T-helper 9 cell (primary cell): ENCODE data around the gene CASS4.
"Not testable (repeated sequence)": the region's sequence is repeated elsewhere in the genome, so short reads cannot be mapped to it uniquely, and the experiment has no call there.

ENCODE experiments used
- DNase-seq: peaks from one replicate; pipeline ENCODE4 v3.0.0-alpha.2; 2020

Gene CASS4

DNA sequence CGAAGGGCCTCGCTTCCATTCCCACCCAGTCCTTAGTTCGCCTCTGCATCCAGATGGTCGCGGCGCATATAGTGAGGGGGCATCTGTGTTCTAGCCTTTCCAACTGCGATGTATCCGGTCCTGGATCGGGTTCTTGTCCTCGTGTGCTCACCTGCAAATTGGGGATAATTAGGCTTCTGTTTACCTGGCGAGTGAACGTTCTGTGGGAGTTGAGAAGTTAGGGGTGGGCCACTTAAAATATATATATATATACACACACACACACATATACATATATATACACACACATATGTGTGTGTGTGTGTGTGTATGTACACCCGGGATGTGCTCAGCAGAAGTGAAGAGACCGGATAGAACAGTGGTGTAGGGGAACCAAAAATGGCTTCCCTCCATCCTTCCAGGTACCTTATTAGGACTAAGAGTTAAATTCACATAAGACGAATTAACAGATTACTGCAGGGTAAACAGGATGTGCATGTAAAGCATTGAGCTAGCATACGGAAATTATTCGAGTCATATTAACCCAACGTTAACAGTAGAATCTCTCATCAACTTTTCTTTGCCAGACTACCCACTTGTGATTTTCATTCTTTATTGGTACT lies 19.1 kb upstream of the CASS4 start:
- DNase-seq: no peak

DNA sequence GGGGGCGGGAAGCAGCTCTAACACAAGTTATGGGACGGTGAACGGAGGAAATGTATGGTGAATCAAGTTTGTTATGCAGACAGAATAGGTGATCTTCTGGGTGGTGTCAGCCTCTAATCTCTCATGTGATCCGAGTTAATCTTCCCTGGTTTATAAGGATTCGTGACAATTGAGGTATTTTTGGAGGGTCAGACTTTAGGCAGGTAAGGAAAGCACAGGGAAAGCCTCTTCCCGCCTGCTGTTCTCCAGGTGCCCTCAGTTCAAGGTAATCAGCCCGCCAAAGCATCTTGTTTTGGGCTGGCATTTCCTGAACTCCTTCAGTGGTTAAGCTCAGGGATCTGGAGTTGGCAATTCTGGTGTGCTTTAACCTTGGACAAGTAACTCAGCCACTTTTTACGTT lies 18.4 kb upstream of the CASS4 start:
- no peak for DNase-seq

DNA sequence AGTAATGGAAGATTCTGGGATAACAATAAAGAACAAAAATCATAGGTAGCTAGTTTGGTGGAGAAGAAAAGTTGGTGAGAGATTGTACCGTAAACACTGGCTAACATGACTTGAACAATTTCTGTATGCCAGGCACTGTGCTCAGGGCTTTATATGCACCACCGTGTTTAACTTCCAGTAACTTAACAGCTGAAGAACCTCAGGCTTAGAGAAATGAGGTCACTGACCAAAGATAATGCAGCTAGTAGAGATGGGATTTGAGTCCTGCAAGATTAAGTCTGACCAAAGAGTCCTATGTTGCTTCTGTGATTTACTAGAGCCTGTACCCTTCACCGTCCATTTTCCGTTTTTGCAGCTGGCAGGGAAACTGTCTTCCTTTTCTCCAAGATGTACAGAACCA lies 16.9 kb upstream of the CASS4 start:
- DNase-seq: no peak

DNA sequence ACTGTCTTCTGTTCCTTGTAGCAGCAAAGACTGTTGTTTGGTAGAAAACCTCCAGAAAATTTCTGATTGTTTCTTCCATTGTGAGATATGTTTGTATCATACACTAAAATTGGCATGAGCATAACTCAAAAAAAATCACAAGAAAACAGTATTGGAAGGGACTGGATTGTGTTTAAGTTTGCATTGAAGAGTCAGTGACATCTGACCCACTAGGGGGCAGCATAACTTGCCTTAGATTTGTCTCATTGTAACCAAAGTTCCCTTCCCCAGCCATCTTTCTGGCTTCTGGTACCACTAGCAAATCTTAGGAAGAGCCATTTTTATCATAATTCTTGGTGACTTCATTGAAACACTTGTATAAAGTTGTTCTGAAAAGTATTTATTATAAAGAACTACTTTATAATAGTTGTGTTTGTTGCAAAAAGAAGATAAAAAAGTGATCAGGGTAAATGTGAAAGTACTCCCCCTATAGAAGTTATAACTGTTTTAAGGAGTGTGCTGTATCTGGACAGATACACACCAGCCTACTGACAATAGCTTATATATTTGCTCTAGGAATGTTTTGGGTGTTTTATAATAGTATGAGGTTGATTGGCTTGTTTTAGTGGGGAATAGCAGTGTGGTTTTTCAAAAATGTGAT lies 11.9 kb upstream of the CASS4 start:
- peak; percentile 44 for DNase-seq

DNA sequence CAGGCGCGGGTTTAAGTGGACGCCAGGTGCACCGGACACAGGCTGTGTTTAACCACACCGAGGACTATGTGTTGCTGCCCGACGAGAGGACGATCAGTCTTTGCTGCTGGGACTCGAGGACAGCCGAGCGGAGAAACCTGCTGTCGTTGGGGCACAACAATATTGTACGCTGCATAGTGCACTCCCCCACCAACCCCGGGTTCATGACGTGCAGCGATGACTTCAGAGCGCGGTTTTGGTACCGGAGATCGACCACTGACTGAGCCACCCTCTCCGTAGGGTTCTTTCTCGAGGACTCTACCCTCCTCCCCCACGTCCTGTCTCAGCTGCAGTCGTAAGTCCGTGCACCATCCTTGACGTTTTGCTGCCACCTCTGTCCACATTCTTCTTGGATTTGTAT lies 8.6 kb upstream of the CASS4 start:
- no peak for DNase-seq

DNA sequence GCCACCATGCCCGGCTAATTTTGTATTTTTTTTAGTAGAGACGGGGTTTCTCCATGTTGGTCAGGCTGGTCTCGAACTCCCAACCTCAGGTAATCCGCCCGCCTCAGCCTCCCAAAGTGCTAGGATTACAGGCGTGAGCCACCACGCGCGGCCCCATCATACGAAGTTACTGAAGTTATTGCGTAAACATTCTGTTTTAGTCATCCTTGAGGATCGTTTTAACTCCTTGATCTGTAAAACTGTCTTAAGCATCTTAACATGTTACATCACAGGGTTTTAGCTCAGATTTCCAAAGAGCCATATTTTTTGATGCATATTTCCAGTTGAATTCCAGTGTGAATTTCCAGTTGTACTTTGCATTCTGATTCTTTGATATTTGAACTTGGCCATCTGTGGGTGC lies 6.7 kb upstream of the CASS4 start:
- not testable (repeated sequence) for DNase-seq

DNA sequence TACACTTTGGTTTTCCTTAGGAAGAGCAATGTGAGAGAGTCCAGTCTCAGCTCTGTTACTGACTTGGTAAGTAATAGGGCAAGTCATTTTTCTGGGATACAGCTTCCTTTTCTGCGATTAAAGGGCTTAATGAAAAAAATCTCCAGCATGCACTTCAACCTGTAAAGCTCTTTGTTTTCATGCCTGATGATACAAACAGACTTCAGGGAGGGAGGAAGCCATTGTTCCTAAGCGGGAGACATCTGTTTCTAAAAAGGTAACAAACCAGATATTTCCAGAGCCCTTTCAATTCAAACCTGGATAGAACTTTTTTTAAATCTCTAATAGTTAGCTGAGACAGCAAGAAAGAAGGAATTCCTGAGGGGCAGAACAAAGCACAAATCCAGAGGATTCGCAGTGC lies 5.2 kb upstream of the CASS4 start:
- no peak for DNase-seq

DNA sequence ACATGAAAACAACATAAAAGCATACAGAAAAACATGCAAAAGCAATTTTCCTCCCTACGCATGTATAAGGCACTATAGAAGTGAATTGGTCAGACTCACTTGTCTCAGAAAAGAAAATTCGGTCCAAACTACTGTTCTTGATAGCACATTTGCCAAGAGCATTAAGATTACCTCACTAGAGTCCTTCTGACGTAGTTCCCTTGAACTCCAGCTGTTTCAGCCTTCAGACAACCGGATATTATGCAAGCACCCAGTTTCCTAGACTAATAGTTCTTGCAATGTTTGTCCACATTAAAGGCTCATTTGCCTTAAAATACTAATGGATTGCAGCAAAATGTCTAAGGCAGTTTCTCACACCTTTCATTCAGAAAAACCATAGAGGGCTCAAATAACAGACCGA lies 2.5 kb upstream of the CASS4 start:
- DNase-seq: no peak

DNA sequence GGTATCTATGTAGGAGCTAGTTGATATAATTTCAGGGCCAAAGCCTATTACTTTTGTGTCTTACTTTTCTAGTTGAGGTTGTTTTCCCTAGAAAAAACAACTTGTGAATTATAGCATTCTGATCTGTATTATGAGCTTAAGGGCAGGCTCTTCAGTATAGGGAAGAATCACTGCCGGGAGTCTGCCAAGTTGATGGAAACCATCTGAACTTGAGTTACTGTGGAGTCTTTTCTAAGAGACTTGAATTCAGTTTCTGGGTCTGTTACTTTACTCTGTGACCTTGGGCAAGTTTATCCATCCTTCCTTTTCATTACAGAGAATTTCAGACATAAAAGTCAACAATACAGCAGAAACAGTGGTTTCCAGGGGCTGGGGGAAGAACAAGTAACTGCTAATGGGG lies 2.1 kb upstream of the CASS4 start:
- no peak for DNase-seq

DNA sequence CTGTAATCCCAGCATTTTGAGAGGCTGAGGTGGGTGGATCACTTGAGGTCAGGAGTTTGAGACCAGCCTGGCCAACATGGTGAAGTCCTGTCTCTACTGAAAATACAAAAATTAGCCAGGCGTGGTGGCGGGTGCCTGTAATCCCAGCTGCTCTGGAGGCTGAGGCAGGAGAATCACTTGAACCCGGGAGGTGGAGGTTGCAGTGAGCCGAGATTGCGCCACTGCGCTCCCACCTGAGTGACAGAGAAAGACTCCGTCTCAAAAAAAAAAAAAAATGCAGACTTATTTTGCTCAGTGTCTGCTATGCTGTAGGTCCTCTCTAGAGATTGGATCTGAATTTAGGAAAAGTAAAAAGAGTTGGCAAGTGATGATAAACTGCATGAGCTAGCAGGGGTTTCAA lies 773 bp upstream of the CASS4 start:
- not testable (repeated sequence) for DNase-seq

DNA sequence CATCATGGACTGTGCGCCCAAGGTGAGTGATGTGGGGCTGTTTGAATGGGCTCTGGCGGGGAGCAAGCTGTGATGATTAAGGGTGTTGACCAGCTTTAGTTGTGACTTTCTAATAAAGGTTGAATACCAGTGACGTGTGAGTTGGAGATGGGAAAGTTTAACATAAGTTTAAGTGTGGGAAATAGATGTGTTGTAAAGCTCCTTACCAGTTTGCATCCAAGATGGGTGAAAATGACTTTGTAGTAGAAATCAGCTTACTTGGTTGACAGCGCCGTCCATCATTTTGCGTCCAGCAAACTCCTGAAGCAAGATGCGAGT lies 372 bp downstream of the CASS4 start:
- no peak for DNase-seq

DNA sequence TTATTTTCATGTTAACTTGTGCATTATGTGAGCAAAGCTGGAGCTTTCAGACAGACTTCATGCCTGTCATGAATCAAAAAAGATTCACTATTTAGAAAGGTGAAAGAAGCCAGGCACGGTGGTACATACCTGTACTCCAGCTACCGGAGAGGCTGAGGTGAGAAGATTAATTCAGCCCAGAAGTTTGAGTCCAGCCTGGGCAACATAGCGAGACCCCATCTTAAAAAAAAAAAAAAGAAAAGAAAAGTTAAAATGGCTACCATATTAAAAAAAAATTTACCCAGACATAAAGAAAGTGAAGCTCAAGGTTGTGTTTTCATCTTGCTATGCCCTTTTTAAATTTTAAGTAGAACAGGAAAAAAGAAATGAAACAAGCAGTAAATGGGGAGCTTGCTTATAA lies 889 bp downstream of the CASS4 start:
- DNase-seq: no peak

DNA sequence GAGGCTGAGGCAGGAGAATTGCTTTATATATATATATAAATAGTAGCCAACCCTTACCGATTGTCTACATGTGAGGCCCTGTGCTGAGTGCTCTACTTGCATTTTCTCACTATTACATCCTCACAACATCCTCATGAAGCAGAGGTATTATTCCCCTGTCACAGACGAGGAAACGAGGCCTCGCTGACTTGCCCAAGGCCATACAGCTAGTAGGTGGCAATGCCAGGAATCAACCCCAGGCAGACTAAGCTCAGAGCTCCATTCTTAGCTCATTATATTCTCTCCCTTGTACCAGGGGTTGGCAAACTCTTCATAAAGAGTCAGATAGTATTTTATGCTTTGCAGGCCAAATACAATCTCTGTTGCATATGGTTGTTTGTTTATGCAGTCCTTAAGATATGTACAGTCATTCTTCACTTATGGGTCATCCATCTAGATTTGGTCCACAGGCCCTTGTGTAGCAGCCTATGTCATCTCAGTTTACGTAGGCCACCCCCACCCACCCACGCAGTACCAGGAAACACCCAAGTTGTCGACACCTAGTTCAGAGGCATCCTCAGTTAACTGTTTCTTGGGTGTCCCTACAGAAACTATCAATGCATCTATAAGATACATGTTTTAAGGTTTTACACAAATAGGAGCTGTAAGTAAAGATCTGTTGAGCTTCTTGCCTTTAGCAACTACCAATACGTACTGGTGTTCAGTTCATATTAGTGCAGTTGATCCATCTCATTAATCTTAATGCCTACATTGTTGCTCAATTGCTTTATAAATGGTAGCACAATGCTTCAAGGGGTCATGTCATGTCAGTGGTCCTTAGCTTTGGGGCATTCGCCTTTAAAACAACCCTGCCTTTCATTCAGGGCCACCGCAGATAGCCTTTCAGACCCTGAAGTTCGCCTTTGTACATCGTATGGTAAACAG lies 3.0 kb downstream of the CASS4 start:
- DNase-seq: no peak

DNA sequence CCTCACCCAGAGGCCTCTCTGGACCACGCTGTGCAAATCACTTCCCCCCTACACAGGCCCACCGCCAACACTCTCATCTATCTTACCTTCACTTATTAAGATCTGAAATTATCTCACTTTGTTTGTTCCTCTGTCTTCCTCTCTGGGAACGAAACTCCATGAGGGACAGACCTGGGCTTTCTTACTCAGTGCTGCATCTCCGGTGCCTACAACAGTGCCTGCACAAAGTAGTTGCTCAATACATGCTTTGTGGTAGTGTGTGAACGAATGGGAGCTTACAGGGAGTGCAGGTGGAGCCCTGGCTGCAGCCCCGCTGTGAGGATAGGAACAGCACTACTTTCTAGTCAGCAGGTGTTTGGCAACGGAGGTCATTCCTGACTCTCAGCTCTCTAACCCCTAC lies 5.3 kb downstream of the CASS4 start:
- DNase-seq: no peak

DNA sequence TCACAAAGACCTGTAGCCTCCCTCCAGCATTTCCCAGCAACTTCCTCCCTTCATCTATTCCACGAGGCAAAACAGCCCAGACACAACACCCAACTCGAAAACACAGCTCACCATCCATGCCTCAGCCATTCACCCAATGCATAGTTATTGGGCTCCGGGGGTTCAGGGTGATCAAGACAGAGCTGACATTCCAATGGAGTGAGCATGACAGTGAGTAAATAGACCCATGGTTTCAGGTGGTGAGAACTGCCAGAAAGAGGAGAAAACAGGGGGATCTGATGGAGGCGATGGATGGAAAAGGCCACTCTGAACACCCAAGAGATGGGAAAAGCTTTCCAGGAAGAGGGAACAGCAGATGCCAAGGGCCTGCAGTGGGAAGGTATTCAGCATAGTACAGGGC lies 5.9 kb downstream of the CASS4 start:
- no peak for DNase-seq

DNA sequence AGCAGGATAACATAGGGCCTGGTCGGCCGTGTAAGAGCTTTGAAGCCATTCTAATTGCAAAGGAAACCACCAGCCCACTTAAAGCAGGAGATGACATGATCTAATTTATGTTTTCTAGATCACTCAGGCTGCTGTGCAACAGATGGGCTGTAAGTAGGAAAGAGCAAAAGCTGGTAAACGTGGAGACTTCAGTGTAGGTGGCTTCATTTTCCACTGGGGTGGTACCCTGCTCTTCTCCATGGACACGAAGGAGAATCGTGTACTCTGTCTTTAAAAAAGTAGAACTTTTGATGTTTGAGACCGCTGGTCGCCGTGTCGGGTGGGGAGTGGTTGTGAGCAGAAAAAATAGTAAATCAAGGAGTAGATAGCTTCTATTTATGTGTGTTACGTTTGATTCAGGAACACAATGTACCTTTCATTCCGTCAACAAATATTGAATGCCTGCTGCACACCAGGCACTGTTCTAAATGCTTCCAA lies 6.4 kb downstream of the CASS4 start:
- no peak for DNase-seq

DNA sequence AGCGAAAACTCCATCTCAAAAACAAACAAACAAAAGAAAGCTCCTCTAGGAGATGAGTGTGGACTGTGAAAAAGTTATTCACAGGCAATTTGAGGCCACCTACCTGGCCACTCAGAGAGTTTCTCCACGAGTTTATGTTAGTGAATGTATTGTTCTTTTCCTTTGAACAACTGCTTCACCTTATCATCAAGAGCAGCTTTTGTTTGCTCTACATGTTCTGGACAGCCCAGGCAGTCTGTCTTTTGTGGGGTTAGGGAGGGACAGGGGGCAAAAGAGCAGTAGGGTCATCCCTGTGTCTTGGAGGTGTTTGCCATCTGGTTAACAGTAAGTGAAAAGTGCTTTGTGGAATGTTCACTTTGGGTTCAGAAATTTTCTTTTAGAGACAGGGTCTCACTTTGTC lies 8.0 kb downstream of the CASS4 start:
- DNase-seq: no peak

DNA sequence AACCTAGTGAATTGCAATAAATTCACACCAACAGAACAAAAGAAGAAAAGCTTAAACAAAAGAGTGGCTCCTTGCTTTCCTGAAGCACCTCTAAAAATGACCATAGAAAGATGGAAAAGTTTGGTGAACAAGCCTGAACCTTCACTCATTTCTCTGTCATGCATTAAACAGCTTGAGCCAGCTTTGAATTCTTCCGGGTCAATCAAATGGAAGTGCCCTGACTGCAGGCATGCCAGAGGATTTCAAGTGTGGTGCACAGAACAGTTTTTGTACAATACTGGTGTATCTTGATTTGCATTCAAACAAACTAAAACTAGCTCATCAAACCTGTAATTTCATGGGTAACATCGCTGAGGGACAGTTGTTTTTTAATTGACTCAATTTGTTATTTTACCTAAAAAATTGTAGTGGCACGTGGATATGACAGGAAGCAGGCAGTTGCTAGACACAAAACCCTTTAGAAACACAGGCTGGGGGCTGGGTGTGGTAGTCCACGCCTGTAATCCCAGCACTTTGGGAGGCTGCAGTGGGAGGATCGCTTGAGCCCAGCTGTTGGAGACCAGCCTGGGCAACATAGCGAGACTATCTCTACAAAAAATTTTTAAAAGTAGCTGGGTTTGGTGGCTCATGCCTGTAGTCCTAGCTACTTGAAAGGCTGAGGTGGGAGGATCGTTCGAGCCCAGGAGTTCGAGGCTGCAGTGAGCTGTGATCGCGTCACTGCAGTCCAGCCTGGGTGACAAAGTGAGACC lies 9.1 kb downstream of the CASS4 start:
- DNase-seq: no peak

DNA sequence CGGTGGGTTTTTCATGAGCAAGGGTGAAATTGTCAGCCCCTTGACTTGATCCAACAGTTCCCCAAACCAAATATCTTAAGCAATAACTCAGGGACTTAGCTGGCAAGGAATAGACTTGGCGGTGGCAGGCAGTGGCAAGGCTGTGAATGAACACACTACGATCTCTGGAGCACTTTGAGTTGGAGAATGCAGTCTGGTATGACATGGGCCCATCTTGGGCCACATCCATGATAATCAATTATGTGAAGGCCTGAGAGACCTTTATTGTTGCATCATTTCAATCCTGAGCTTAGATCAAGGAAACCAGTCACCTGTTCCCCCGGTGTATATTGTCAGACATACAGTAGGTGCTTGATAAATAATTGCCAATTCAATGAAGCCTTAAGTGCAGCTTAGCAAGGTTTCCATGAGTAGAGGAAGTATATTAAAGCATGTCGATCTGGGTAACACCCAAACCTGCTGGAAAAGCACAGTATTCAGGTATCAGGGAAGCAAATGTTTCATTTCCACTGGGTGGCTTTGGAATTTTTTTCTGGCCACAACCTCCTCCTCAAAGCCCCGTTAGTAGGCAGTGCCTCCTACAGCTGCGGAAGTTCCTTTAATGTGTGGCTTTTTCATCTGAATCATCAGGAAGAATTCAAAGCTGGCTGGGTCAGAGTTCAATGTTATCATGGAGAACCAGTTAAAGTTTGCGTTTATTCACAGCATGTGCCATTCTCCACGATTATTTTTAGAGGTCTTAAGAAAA lies 10.2 kb downstream of the CASS4 start:
- DNase-seq: no peak

DNA sequence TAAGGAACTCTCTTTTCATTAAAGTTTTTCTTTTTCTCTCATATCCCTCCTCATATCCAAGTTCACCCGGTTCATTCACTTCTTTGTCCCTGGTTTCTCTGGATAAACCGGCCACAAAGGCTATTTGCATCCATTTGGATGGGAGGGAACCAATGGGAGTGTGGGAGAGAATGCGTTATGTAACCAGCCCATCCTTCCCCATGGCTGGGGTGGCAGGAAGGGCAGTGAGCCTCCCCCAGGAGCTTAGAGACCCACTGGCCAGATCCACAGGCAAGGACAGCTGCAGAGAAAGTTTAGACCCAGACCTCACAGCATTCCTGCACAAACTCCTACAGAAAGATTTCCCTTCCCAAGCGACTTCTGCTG lies 10.7 kb downstream of the CASS4 start:
- DNase-seq: no peak

DNA sequence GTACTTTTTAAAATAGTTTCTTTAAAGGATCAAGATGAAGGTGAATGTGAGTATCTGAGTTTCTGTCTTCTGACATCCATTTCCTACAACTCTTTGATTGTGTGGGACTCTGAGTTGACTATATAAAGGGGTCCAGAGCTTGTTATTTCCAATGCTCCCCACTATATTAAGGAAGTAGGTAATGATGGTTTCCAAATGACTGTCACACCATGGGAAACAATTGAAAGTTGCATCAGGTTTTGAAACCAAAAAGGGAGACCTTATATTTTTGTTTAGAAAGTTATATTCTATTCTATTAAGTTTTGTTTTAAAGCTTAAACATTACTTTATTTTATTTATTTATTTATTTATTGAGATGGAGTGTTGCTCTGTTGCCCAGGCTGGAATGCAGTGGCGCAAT lies 11.2 kb downstream of the CASS4 start:
- no peak for DNase-seq

DNA sequence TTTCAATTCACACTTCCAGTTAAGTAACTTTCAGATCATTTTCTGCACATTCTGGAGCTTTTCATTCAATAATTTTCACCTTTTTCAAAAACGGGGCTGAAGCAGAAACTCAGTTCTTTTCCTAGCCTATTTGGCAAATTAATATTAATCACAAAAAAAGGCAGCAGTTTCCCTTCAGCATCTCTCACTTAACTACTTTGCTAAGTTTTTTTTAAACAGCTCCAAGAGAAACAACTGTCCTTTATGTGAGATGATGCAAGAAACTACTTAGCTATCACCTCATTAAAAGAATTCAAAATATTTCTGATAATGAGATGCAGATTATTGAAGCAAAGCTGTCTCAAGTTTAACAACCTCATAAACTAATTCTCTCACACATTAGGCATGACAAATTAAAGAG lies 11.8 kb downstream of the CASS4 start:
- DNase-seq: no peak

DNA sequence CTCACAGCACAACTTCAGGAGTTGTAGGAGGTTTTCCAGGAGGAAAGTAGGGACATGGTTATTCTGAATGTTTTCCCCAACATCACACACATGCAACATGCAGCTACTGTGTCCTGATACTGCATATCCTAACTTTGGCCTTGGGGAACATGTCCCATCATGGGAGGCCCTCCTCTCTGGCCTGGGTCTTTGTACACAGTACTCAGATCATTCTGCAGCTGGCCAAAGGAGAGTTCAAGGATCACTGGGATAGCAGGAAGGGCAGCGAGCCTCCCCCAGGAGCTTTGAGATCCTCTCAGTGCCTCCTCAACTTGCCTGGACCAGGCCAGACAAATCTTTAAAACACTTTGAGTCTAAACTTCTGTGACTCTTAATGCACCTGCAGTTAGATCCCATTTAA lies 12.9 kb downstream of the CASS4 start:
- DNase-seq: no peak
